ENCODE results near the gene BCDIN3D. TPM values are rescaled to one million over a fixed set of nuclear protein-coding genes. Genes with fewer than 3 reads are reported as not detected.

BCDIN3D gene
- polyA plus RNA-seq, 3 donors, result 6.7 to 8.7 (median 8.1) TPM

- DNase-seq (ENCODE audit: low read depth in 3 of 3, low spot score in 2 of 3), result no peak
Measured at GRCh38 chr12:49823951-49824350, 19.0 kb downstream of the BCDIN3D start.

- DNase-seq (ENCODE audit: low read depth in 3 of 3, low spot score in 2 of 3), result no peak
Measured at GRCh38 chr12:49823350-49823749, 19.6 kb downstream of the BCDIN3D start.

GRCh38 chr12:49821373-49822287, 21.3 kb downstream of the BCDIN3D start:
- DNase-seq (ENCODE audit: low read depth in 3 of 3, low spot score in 2 of 3), result no peak

- no peak for DNase-seq (ENCODE audit: low read depth in 3 of 3, low spot score in 2 of 3)
Measured at GRCh38 chr12:49819786-49820185, 23.1 kb downstream of the BCDIN3D start.

- no peak for DNase-seq (ENCODE audit: low read depth in 3 of 3, low spot score in 2 of 3)
Measured at GRCh38 chr12:49818241-49818895, 24.5 kb downstream of the BCDIN3D start.

- no peak for DNase-seq (ENCODE audit: low read depth in 3 of 3, low spot score in 2 of 3)
Measured at GRCh38 chr12:49813131-49813530, 29.8 kb downstream of the BCDIN3D start.

- no peak for DNase-seq (ENCODE audit: low read depth in 3 of 3, low spot score in 2 of 3)
Measured at GRCh38 chr12:49811961-49812401, 30.9 kb downstream of the BCDIN3D start.

GRCh38 chr12:49811136-49811535, 31.8 kb downstream of the BCDIN3D start:
- no peak for DNase-seq (ENCODE audit: low read depth in 3 of 3, low spot score in 2 of 3)

GRCh38 chr12:49809906-49810389, 33.0 kb downstream of the BCDIN3D start:
- no peak for DNase-seq (ENCODE audit: low read depth in 3 of 3, low spot score in 2 of 3)

- no peak for DNase-seq (ENCODE audit: low read depth in 3 of 3, low spot score in 2 of 3)
Measured at GRCh38 chr12:49809381-49809905, 33.5 kb downstream of the BCDIN3D start.

GRCh38 chr12:49808686-49809380, 34.1 kb downstream of the BCDIN3D start:
- no peak for DNase-seq (ENCODE audit: low read depth in 3 of 3, low spot score in 2 of 3)

- DNase-seq (ENCODE audit: low read depth in 3 of 3, low spot score in 2 of 3), result no peak
Measured at GRCh38 chr12:49807991-49808580, 34.8 kb downstream of the BCDIN3D start.

- DNase-seq (ENCODE audit: low read depth in 3 of 3, low spot score in 2 of 3), result no peak
Measured at GRCh38 chr12:49806877-49807276, 36.0 kb downstream of the BCDIN3D start.

- DNase-seq (ENCODE audit: low read depth in 3 of 3, low spot score in 2 of 3), result no peak
Measured at GRCh38 chr12:49806321-49806813, 36.5 kb downstream of the BCDIN3D start.

GRCh38 chr12:49805409-49805808, 37.5 kb downstream of the BCDIN3D start:
- no peak for DNase-seq (ENCODE audit: low read depth in 3 of 3, low spot score in 2 of 3)

- DNase-seq (ENCODE audit: low read depth in 3 of 3, low spot score in 2 of 3), result no peak
Measured at GRCh38 chr12:49804821-49805220, 38.1 kb downstream of the BCDIN3D start.

- DNase-seq (ENCODE audit: low read depth in 3 of 3, low spot score in 2 of 3), result no peak
Measured at GRCh38 chr12:49803693-49804450, 39.0 kb downstream of the BCDIN3D start.

- DNase-seq (ENCODE audit: low read depth in 3 of 3, low spot score in 2 of 3), result no peak
Measured at GRCh38 chr12:49801141-49802063, 41.5 kb downstream of the BCDIN3D start.
